Adrenal gland (tissue), 5 donors: ENCODE measurements around the gene LIPM.

Experiments used
- POLR2A ChIP-seq, 2 donors: fragments of 450-650 bp; IDR thresholded peaks; one replicate each; pipeline ENCODE4 v1.6.1; 2017; ENCODE audit warnings: antibody characterized with exemption in 2 of 2, mild to moderate bottlenecking in 2 of 2, moderate library complexity in 1 of 2
- TF ChIP-seq, protein P1 (sequence below), 6 experiments: fragments of 450-650 bp in 4 of 6; fragments of 200-600 bp in 2 of 6; sonication (generic) in 1 of 6; IDR thresholded peaks; 1 replicate in 5 of 6; 2 replicates in 1 of 6; pipeline versions ENCODE4 v1.5.1 to v1.8.0; 2016 to 2021; ENCODE audit warnings: antibody characterized with exemption in 6 of 6, mild to moderate bottlenecking in 2 of 6, moderate library complexity in 1 of 6
- donor health status: DM: no; HTN: no; CAD: no.

DNA sequence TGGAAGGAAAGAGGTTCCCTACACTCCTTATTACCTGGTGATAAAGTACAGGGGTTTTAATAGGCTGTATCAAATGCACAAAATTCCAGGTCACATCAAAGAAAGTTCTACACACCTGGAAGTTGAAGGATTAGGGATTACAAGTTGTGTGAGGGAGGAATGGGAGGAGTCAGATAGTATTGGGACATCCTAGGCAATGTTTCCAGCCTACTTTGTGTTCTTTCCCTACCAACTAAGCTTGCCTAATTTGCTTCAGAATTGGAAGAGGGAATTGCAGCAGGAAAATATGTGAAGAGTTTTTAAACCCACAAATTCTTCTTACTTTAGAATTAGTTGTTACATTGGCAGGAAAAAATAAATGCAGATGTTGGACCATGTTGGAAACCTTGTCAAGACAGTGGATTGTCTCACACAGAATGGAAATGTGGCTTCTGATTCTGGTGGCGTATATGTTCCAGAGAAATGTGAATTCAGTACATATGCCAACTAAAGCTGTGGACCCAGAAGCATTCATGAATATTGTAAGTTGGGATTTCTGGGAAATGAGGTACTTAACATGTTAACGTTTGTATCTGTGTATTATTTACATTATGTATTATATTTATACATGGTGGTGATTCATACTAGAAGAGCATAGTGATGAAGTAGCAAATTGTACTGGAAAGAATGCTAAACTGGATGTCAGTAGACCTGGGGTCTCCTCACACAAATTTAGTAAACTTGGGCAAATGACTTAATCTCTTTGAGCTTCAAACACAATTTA, at the start of gene LIPM:
- TF ChIP-seq, protein P1, sequence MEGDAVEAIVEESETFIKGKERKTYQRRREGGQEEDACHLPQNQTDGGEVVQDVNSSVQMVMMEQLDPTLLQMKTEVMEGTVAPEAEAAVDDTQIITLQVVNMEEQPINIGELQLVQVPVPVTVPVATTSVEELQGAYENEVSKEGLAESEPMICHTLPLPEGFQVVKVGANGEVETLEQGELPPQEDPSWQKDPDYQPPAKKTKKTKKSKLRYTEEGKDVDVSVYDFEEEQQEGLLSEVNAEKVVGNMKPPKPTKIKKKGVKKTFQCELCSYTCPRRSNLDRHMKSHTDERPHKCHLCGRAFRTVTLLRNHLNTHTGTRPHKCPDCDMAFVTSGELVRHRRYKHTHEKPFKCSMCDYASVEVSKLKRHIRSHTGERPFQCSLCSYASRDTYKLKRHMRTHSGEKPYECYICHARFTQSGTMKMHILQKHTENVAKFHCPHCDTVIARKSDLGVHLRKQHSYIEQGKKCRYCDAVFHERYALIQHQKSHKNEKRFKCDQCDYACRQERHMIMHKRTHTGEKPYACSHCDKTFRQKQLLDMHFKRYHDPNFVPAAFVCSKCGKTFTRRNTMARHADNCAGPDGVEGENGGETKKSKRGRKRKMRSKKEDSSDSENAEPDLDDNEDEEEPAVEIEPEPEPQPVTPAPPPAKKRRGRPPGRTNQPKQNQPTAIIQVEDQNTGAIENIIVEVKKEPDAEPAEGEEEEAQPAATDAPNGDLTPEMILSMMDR (IDR thresholded peaks at IDR 0.05): no peak
- no peak for TF ChIP-seq POLR2A (IDR thresholded peaks at IDR 0.05)
